ENCODE measurements around the gene LNPK.
A peak's percentile ranks its signal among the peaks of the same experiment; 100 is the strongest.

Gene LNPK

GRCh38 chr2:176009445-176009844 lies 7.4 kb upstream of the LNPK start:
- Histone ChIP-seq H3K27ac (ENCODE audit: low read length) (no peak overlapping the region), H3K27me3 (ENCODE audit: insufficient read depth, low read length, poor library complexity) (no peaks in the 10 kb centered on the region), H3K36me3 (ENCODE audit: insufficient read depth, low read length) (no peaks in the 10 kb centered on the region), H2AFZ (ENCODE audit: low read depth, low read length) (no peak overlapping the region), H3K79me2 (ENCODE audit: insufficient read depth, low read length) (no peaks in the 10 kb centered on the region), H3K4me3 (ENCODE audit: low read depth in 1 of 2, low read length in 2 of 2) (no peak overlapping the region), H3K9ac (ENCODE audit: low read depth, low read length) (no peak overlapping the region), H3K9me3 (ENCODE audit: insufficient read depth, low read length, severe bottlenecking) (no peaks in the 10 kb centered on the region), H3K4me2 (ENCODE audit: insufficient read depth, low read length) (no peak overlapping the region), H3K4me1 (ENCODE audit: insufficient read depth, low read length) (0 out of 2 replicates have a peak, but pooled peaks cover 2% of the 10 kb centered on the region), H4K20me1 (ENCODE audit: insufficient read depth, low read length) (no peaks in the 10 kb centered on the region)
- ATAC-seq (ENCODE audit: insufficient read depth, low read depth) (no peak), DNase-seq (no peak)
- TF ChIP-seq CTCF (IDR thresholded peaks at IDR 0.05; ENCODE audit: borderline replicate concordance, extremely low read depth, low read length, poor library complexity, severe bottlenecking): no peak
- no peak for TF ChIP-seq EZH2 (IDR thresholded peaks at IDR 0.05; ENCODE audit: borderline replicate concordance, low read depth, low read length, severe bottlenecking)

GRCh38 chr2:176004934-176005333 lies 2.9 kb upstream of the LNPK start:
- no peaks in the 10 kb centered on the region for H3K9me3 ChIP-seq (ENCODE audit: insufficient read depth, low read length, severe bottlenecking)
- peaks cover 35% of the 10 kb centered on the region for H3K4me1 ChIP-seq (ENCODE audit: insufficient read depth, low read length)
- no peak overlapping the region for H3K27ac ChIP-seq (ENCODE audit: low read length)
- H3K36me3 ChIP-seq (ENCODE audit: insufficient read depth, low read length): no peaks in the 10 kb centered on the region; the same call in 1 of the 2 replicates
- TF ChIP-seq CTCF (IDR thresholded peaks at IDR 0.05; ENCODE audit: borderline replicate concordance, extremely low read depth, low read length, poor library complexity, severe bottlenecking): no peak
- no peak for TF ChIP-seq EZH2 (IDR thresholded peaks at IDR 0.05; ENCODE audit: borderline replicate concordance, low read depth, low read length, severe bottlenecking)
- peaks cover 6% of the 10 kb centered on the region; the same call in 1 of the 2 replicates for H4K20me1 ChIP-seq (ENCODE audit: insufficient read depth, low read length)
- H3K9ac ChIP-seq (ENCODE audit: low read depth, low read length): no peak overlapping the region
- H3K27me3 ChIP-seq (ENCODE audit: insufficient read depth, low read length, poor library complexity): no peaks in the 10 kb centered on the region
- no peak overlapping the region for H2AFZ ChIP-seq (ENCODE audit: low read depth, low read length)
- peaks cover 25% of the 10 kb centered on the region for H3K79me2 ChIP-seq (ENCODE audit: insufficient read depth, low read length)
- ATAC-seq (ENCODE audit: insufficient read depth, low read depth): no peak
- DNase-seq: no peak
- no peak overlapping the region for H3K4me3 ChIP-seq (ENCODE audit: low read depth in 1 of 2, low read length in 2 of 2)
- H3K4me2 ChIP-seq (ENCODE audit: insufficient read depth, low read length): no peak overlapping the region

- no peak overlapping the region for H3K9ac ChIP-seq (ENCODE audit: low read depth, low read length)
- peaks cover 43% of the 10 kb centered on the region for H3K4me1 ChIP-seq (ENCODE audit: insufficient read depth, low read length)
- no peaks in the 10 kb centered on the region; the same call in 1 of the 2 replicates for H3K36me3 ChIP-seq (ENCODE audit: insufficient read depth, low read length)
- no peak overlapping the region for H2AFZ ChIP-seq (ENCODE audit: low read depth, low read length)
- H3K4me3 ChIP-seq (ENCODE audit: low read depth in 1 of 2, low read length in 2 of 2): no peak overlapping the region
- peaks cover 11% of the 10 kb centered on the region; the same call in 1 of the 2 replicates for H4K20me1 ChIP-seq (ENCODE audit: insufficient read depth, low read length)
- ATAC-seq (ENCODE audit: insufficient read depth, low read depth) (no peak), DNase-seq (no peak)
- peaks cover 35% of the 10 kb centered on the region for H3K79me2 ChIP-seq (ENCODE audit: insufficient read depth, low read length)
- no peak for TF ChIP-seq EZH2 (IDR thresholded peaks at IDR 0.05; ENCODE audit: borderline replicate concordance, low read depth, low read length, severe bottlenecking)
- TF ChIP-seq CTCF (IDR thresholded peaks at IDR 0.05; ENCODE audit: borderline replicate concordance, extremely low read depth, low read length, poor library complexity, severe bottlenecking): no peak
- H3K27ac ChIP-seq (ENCODE audit: low read length): no peak overlapping the region
- no peaks in the 10 kb centered on the region for H3K27me3 ChIP-seq (ENCODE audit: insufficient read depth, low read length, poor library complexity)
- H3K4me2 ChIP-seq (ENCODE audit: insufficient read depth, low read length): 0 out of 2 replicates have a peak overlapping the region, but pooled peaks have one; percentile 75
- H3K9me3 ChIP-seq (ENCODE audit: insufficient read depth, low read length, severe bottlenecking): no peaks in the 10 kb centered on the region
Measured at GRCh38 chr2:176003958-176004357, 1.9 kb upstream of the LNPK start.

Measured in DND-41 (cell line).